Fibroblast of lung (primary cell): ENCODE measurements around the gene TMEM131.

ENCODE experiments used
- CTCF ChIP-seq, 2 donors: IDR thresholded peaks in 1 of 2; conservative IDR thresholded peaks in 1 of 2; 1 replicate in 1 of 2; 2 replicates in 1 of 2; pipeline ENCODE4 v1.5.1; 2011 to 2012; ENCODE audit warnings: low read length in 2 of 2, control low read depth in 1 of 2, inconsistent platforms in 1 of 2, low read depth in 1 of 2, mild to moderate bottlenecking in 1 of 2
- EZH2 ChIP-seq: IDR thresholded peaks from 2 replicates; pipeline ENCODE4 v1.5.1; 2012; ENCODE audit warnings: low read length, control low read depth, mild to moderate bottlenecking; ENCODE audit errors: missing control alignments

GRCh38 chr2:98034745-98035144 lies 39.0 kb upstream of the TMEM131 start:
- TF ChIP-seq CTCF (conservative IDR thresholded peaks at IDR 0.05 in 1 of 2, IDR thresholded peaks at IDR 0.05 in 1 of 2; ENCODE audit: low read depth in 1 of 2, low read length in 2 of 2): no peak
- TF ChIP-seq EZH2: no peak
